Adipose tissue (tissue), 3 donors: ENCODE measurements around the gene CLEC3A. TPM values are rescaled to one million over a fixed set of nuclear protein-coding genes. Genes with fewer than 3 reads are reported as not detected.

Source experiments
- polyA plus RNA-seq, 3 donors: library from polyadenylated mRNA; stranded (reverse); fragments of 200-250 nt; gene quantifications; one replicate each; pipeline ENCODE4 v1.2.3, GENCODE V29; 2013
- donor health status: healthy with polysubstance abuse.
- donor health status: Bipolar disorder and iron deficiency.
- donor health status: healthy.

The CLEC3A gene
- polyA plus RNA-seq, 3 donors = not detected

Other genes starting within 250 kb of the CLEC3A start
- 1 to 10 TPM in 2 of 3 donors, under 1 TPM in 1; 0.22 to 1.1 (median 1.0) TPM for gene VAT1L, start 234.0 kb upstream of the CLEC3A start, polyA plus RNA-seq
- gene WWOX, start 77.1 kb downstream of the CLEC3A start, polyA plus RNA-seq = 10 to 100 TPM in 1 of 3 donors, 1 to 10 TPM in 2; 5.7 to 10.6 (median 7.0) TPM